Measurements from ENCODE around the gene RFPL2.
"Not testable (repeated sequence)": the region's sequence is repeated elsewhere in the genome, so short reads cannot be mapped to it uniquely, and the experiment has no call there.

Gene RFPL2

DNA sequence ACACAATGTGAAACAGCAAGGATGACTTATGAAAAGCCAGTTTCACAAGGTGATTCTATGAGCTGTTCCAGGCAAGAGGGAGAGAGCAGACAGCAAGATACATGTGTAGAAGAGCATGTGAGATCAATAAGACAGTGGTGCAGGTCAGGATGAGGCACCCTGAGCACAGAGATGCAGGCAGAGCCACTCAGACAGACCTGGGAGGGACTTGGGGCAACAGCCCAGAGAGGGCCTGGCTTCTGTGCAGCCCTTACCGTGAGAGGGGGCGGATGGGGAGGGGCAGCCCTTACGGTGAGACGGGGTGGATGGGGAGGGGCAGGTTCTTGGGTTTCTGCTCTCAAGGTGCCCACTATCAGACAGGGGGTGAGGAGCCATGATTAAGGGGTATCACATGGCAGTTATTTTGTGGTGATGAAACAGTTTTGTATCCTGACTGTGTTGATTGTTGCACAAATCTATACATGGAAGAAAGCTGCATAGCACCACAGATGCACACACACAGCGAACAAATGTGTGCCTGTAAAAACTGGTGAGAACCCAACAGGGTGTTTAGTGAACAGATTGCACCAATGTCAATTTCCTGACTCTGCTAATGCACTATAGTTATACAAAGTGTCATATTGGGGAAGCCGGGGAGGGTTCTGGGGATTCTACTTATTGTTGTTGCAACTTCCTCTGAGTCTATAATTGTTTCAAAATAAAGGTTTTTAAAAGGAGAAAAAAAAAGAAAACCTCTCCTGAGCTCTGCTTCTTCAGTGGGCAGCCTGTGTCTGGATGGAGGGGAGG lies 40.6 kb downstream of the RFPL2 start:
- DNase-seq (ENCODE audit: low spot score), result no peak

DNA sequence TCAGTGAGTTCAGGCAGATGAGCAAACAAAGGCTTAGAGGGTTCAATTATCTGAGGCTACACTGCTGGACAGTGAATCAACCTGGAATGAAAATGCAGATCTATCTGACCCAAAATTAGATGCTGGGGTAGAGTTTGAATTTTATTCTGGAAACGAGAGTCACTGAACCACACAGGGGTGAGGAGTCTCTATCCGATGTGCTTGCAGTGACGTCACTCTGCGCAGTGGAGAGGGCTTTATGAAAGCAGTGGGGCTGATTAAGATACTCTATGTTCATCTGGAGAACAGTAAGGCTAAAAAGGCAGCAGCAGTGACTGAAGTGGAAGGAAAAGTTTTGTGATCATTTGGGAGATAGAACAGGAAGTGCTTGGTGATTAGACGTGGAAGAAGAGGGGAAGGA lies 44.5 kb downstream of the RFPL2 start:
- DNase-seq (ENCODE audit: low spot score), result not testable (repeated sequence)

DNA sequence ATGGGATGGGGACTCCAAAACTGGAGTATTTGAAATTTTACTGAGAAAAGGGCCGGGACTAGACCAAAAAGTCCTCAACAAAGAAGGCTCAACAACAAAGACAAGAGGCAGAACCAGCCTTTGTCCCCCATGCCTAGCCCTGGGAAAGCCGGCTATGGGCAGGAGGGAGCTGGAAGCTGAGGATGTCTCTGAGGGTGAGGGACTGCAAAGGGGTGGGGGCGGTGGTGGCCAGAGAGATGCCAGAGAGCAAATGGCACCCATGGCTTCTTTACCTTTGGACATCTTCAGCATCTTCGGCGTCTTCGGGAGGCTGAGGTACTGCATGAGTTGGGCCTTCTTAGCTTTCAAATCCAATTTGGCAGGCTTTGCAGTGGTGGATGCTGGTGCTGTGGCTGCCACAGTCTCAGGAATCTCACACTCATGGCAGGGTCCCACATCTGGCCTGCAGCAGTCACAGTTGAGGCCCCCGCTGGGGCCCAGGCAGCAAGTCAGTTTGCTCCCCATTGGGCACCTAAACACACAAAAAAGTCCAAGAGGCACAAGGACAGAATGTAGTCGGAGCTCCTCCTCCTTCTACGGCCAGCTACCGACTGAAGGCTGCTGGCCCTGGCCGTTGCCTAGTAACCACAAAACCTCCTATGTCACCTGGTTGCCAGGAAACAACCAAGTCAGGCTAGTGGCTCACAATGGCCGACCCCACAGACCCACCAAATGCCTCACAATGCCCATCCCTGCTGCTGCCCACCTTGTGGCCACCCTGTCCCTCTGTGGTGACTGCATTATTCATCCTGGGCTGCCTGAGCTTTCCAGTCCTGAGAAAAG lies 46.0 kb downstream of the RFPL2 start, which contains the start of gene C22orf42:
Gene C22orf42, minus strand, starts transcription at position 592 of the 822 bp plus-strand sequence. Its CDS starts 88 bp downstream, at position 504.
- no peak for DNase-seq (ENCODE audit: low spot score)

DNA sequence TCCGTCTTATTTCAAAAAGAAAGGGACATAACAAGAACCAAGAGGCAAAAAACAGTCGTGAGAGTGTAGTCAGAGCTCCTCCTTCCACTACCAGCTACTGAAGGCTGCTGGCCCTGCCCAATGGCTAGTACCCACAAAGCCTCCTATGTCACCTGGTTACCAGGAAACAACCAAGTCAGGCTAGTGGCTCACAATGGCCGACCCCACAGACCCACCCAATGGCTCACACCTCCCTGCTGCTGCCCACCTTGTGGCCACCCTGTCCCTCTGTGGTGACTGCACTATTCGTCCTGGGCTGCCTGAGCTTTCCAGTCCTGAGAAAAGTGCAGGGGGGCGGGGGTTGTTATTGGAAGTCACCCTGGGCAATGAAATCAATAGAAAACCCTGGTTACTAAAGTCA lies 47.2 kb downstream of the RFPL2 start:
- not testable (repeated sequence) for DNase-seq (ENCODE audit: low spot score)

DNA sequence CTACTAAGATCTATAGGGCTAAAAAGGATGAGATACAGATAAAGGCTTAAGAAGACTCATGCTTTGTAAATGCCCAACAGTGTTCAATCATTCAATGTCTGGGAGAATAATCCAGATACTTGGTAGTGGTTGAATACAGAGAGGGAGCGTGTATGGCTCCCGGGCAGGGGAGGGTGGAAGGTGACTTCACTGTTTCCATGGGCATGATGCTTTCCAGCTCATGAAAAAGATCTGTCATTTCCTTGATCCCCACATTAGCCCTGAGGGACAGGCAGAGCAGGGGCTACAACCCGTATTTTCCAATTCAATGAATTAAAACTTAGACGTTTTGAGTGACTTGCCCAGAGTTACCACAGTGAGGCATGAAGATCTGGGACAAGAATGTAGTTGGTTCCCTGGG lies 50.1 kb downstream of the RFPL2 start:
- DNase-seq (ENCODE audit: low spot score), result not testable (repeated sequence)

DNA sequence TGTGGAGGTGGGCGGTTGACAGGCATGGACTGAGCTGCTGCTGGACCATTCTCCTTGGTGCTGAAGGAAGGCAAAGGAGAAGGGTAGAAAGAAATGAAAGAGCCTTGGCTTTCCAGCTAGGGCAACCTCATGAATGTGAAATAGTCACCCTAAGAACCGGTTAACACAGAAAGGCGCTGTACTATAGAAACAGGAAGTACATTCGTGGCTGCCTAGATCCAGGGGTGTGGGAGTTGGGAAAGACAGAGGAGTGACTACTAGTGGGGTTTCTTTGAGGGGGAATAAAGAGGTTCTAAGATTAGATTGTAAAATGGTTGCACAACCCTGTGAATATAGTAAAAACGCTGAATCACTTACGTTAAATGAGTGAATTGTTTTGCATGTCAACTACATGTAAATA lies 53.2 kb downstream of the RFPL2 start:
- not testable (repeated sequence) for DNase-seq (ENCODE audit: low spot score)

DNA sequence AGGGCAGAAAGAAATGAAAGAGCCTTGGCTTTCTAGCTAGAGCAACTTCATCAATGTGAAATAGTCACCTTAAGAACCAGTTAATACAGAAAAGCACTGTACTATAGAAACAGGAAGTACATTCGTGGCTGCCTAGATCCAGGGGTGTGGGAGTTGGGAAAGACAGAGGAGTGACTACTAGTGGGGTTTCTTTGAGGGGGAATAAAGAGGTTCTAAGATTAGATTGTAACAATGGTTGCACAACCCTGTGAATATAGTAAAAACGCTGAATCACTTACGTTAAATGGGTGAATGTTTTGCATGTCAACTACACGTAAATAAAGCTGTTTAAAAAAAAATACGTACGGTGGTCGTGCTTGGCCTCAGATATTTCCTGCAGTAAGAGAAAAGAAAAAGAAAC lies 54.2 kb downstream of the RFPL2 start:
- DNase-seq (ENCODE audit: low spot score), result not testable (repeated sequence)

DNA sequence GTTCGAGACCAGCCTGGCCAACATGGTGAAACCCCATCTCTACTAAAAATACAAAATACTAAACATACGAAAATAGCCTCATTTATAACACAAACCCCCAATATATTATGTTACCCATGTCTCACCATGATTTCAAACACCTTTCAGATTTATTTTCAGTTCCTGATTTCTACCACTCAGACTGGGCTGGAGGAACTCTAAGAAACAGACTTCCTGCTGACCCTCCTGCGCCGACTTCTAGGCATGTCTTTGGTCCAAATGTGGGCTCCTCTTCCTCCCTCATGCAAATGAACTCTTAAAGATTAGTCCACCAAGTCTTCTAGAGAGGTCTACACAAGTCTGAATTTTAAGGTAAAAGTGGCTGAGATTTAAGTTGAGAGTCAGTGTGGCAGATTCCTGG lies 56.5 kb downstream of the RFPL2 start:
- DNase-seq (ENCODE audit: low spot score), result not testable (repeated sequence)

DNA sequence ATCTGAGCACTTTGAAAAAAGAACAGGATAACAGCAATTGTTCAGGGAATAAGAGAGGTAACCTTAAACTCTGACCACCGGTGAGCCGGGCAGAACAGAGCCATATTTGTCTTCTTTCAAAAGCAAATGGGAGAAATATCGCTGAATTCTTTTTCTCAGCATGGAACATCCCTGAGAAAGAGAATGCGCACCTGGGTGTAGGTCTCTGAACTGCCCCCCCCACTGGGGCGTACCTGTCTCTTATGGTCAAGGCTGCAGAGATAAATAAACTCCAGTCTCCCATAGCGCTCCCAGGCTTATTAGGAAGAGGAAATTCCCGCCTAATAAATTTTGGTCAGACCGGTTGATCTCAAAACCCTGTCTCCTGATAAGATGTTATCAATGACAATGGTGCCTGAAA lies 57.7 kb downstream of the RFPL2 start:
- not testable (repeated sequence) for DNase-seq (ENCODE audit: low spot score)

DNA sequence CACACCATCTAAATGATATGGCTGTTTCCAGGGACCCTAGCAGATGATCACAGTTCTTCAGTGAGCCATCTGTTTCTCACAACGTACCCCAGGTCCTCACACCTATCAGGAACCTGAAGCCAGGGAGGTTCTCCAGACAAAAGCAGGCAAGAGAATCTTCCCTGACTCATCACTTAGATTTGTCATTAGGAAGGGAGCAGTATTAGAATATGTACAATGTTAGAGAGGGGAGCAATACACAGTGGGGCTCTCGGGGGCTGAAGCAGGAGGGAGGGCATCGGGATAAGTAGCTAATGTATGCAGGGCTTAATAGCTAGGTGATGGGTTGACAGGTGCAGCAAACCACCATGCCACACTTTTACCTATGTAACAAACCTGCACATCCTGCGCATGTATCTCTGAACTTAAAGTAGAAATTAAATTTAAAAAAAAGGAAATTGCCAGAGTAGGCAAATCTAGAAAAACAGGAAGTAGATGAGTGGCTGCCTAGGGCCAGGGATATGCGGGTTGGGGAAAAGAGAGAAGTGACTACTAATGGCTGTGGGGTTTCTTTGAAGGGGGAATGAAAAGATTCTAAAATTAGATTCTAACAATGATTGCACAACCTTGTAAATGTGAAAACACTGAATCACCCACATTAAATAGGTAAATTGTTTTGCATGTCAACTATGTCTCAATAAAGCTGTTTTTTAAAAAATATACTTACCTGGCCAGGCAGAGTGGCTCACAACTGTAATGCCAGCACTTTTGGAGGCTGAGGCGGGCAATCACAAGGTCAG lies 60.2 kb downstream of the RFPL2 start:
- DNase-seq (ENCODE audit: low spot score), result no peak

DNA sequence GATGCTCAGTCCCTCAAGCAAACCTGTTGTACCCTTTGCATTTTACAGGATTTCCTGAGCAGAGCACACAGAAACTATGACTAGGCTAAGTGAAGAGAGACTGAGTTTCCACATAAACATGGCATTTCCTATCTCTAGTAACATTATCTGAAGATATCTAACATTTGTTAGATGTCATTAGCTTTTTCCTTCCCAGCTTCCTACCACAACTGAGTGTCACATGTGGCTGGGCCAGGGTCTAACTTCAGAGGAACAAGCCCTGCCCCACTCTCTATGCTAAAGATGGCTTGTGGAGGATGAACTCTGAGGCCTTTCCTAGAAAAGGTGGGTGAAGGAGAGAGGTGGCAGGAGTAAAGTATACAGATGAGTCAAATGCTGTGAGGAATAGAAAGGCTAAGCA lies 62.3 kb downstream of the RFPL2 start:
- no peak for DNase-seq (ENCODE audit: low spot score)

DNA sequence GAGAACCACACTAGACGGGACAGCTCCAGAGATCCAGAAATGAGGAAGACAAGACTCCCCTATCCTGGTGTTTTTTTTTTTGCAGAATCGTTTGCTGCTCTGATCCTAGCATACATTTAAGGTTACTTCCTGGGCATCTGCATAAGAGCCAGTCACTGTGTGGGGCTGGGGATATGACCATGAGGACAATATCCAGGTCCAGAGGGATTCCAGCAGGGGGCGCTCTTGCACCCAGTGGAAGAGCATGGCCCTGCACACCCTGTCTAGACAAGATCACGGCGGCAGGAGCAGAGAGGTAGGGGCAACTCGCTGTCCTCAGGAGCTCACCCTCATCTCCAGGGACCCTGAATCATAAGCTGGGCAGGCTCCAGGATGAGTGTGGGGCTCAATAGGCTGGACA lies 64.2 kb downstream of the RFPL2 start:
- DNase-seq (ENCODE audit: low spot score), result not testable (repeated sequence)
